Medulla oblongata (tissue), 1 donor: Measurements from ENCODE around the gene LOC101059915.
"Not testable (repeated sequence)": the region's sequence is repeated elsewhere in the genome, so short reads cannot be mapped to it uniquely, and the experiment has no call there.

ENCODE experiments used
- DNase-seq: peaks from one replicate; pipeline ENCODE4 v3.0.0-alpha.2; 2015; ENCODE audit errors: extremely low spot score

Gene LOC101059915

GRCh38 chrX:71675636-71676035, 8.3 kb downstream of the LOC101059915 start:
- DNase-seq = not testable (repeated sequence)

- DNase-seq = not testable (repeated sequence)
Measured at GRCh38 chrX:71676068-71676795, 8.9 kb downstream of the LOC101059915 start.

- not testable (repeated sequence) for DNase-seq
Measured at GRCh38 chrX:71677195-71677594, 9.8 kb downstream of the LOC101059915 start.

GRCh38 chrX:71679575-71680207, 12.3 kb downstream of the LOC101059915 start:
- DNase-seq = no peak

- not testable (repeated sequence) for DNase-seq
Measured at GRCh38 chrX:71696641-71697465, 29.5 kb downstream of the LOC101059915 start.

GRCh38 chrX:71697466-71698298, 30.3 kb downstream of the LOC101059915 start:
- DNase-seq = not testable (repeated sequence)

- DNase-seq = not testable (repeated sequence)
Measured at GRCh38 chrX:71698299-71699022, 31.1 kb downstream of the LOC101059915 start.

GRCh38 chrX:71699023-71699344, 31.6 kb downstream of the LOC101059915 start:
- DNase-seq = not testable (repeated sequence)

- not testable (repeated sequence) for DNase-seq
Measured at GRCh38 chrX:71702853-71703252, 35.5 kb downstream of the LOC101059915 start.

GRCh38 chrX:71714064-71714463, 46.7 kb downstream of the LOC101059915 start:
- DNase-seq = not testable (repeated sequence)

GRCh38 chrX:71715551-71715950, 48.2 kb downstream of the LOC101059915 start:
- not testable (repeated sequence) for DNase-seq

- DNase-seq = not testable (repeated sequence)
Measured at GRCh38 chrX:71716323-71716722, 49.0 kb downstream of the LOC101059915 start.

GRCh38 chrX:71718185-71718584, 50.8 kb downstream of the LOC101059915 start, which contains the start of gene CXorf49:
Gene CXorf49 (minus strand): TSS chrX:71718285. CDS start chrX:71718151, 134 bp downstream.
- not testable (repeated sequence) for DNase-seq

GRCh38 chrX:71719195-71719594, 51.8 kb downstream of the LOC101059915 start:
- DNase-seq = not testable (repeated sequence)

- DNase-seq = not testable (repeated sequence)
Measured at GRCh38 chrX:71720289-71720886, 53.0 kb downstream of the LOC101059915 start.
